Upper lobe of left lung (tissue), 4 donors: Measurements from ENCODE around the gene MEF2C.
"Not testable (repeated sequence)": the region's sequence is repeated elsewhere in the genome, so short reads cannot be mapped to it uniquely, and the experiment has no call there.

Experiments
- EP300 ChIP-seq, 4 donors: sonication (generic); formaldehyde crosslinking; IDR thresholded peaks; one replicate each; pipeline ENCODE4 v1.5.1; 2017; ENCODE audit warnings: antibody characterized with exemption in 4 of 4, control low read depth in 2 of 4
- POLR2A ChIP-seq, 4 donors: fragments of 450-650 bp; IDR thresholded peaks; one replicate each; pipeline ENCODE4 v1.5.1; 2016 to 2017; ENCODE audit warnings: antibody characterized with exemption in 4 of 4, mild to moderate bottlenecking in 2 of 4
- POLR2AphosphoS5 ChIP-seq, 2 donors: sonication (generic); formaldehyde crosslinking; IDR thresholded peaks; one replicate each; pipeline ENCODE4 v1.5.1; 2017; ENCODE audit warnings: antibody characterized with exemption in 2 of 2
- TF ChIP-seq, protein P1 (sequence below), 6 experiments: fragments of 450-650 bp in 4 of 6; fragments of 200-600 bp in 2 of 6; sonication (generic) in 2 of 6; IDR thresholded peaks; one replicate each; pipeline ENCODE4 v1.5.1; 2016 to 2019; ENCODE audit warnings: antibody characterized with exemption in 6 of 6

DNA sequence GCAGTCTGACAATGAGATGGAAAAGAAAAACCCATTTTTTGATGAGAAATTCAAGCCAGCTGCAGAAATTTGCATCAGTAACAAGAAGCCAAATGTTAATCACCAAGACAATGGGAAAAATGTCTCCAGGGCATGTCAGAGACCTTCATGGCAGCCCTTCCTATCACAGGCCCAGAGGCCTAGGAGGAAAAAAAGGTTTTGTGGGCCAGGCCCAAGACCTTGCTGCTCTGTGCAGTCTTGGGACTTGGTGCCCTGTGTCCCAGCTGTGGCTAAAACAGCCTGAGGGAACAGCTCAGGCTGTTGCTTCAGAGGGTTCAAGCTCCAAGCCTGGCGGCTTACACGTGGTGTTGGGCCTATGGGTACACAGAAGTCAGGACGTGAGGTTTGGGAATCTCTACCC, 26.6 kb downstream of the MEF2C start:
- TF ChIP-seq, protein P1, sequence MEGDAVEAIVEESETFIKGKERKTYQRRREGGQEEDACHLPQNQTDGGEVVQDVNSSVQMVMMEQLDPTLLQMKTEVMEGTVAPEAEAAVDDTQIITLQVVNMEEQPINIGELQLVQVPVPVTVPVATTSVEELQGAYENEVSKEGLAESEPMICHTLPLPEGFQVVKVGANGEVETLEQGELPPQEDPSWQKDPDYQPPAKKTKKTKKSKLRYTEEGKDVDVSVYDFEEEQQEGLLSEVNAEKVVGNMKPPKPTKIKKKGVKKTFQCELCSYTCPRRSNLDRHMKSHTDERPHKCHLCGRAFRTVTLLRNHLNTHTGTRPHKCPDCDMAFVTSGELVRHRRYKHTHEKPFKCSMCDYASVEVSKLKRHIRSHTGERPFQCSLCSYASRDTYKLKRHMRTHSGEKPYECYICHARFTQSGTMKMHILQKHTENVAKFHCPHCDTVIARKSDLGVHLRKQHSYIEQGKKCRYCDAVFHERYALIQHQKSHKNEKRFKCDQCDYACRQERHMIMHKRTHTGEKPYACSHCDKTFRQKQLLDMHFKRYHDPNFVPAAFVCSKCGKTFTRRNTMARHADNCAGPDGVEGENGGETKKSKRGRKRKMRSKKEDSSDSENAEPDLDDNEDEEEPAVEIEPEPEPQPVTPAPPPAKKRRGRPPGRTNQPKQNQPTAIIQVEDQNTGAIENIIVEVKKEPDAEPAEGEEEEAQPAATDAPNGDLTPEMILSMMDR (IDR thresholded peaks at IDR 0.05), result not testable (repeated sequence)
- TF ChIP-seq POLR2A, POLR2AphosphoS5, EP300 (IDR thresholded peaks at IDR 0.05): not testable (repeated sequence)
